ENCODE data around the gene RPS6KL1.

- TF ChIP-seq POLR2A (IDR thresholded peaks at IDR 0.05) (no peak), CTCF (IDR thresholded peaks at IDR 0.05) (no peak)
Measured at GRCh38 chr14:74919421-74920165, 3.5 kb downstream of the RPS6KL1 start.

Data from Peyer's patch (tissue), 4 donors.